ENCODE measurements around the gene VWA2.

The VWA2 gene

DNA sequence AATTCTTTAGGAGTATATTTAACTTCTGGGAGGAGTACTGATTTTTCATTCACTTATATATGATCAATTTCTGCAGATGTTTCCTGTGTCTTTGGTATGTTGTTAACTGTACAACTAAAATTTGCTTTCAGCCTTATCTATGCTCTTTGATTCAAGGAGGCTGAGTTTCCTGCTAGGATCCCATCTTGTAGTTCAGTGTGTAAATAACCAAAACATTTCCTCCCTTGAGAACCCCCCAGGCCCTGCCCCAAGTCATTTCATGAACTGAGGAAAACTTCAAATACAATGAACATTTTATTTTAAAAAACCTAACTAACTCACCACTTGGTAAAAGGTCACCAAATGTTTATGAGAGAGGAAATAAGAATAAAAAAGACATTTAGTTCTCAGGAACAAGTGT is 55.5 kb downstream of the VWA2 start:
- DNase-seq (ENCODE audit: low read depth), result no peak
- TF ChIP-seq, protein P1, sequence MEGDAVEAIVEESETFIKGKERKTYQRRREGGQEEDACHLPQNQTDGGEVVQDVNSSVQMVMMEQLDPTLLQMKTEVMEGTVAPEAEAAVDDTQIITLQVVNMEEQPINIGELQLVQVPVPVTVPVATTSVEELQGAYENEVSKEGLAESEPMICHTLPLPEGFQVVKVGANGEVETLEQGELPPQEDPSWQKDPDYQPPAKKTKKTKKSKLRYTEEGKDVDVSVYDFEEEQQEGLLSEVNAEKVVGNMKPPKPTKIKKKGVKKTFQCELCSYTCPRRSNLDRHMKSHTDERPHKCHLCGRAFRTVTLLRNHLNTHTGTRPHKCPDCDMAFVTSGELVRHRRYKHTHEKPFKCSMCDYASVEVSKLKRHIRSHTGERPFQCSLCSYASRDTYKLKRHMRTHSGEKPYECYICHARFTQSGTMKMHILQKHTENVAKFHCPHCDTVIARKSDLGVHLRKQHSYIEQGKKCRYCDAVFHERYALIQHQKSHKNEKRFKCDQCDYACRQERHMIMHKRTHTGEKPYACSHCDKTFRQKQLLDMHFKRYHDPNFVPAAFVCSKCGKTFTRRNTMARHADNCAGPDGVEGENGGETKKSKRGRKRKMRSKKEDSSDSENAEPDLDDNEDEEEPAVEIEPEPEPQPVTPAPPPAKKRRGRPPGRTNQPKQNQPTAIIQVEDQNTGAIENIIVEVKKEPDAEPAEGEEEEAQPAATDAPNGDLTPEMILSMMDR (conservative IDR thresholded peaks at IDR 0.05; ENCODE audit: control insufficient read depth, insufficient read depth, low read depth, low read length), result no peak
- no peak overlapping the region for H3K4me3 ChIP-seq (ENCODE audit: control insufficient read depth, low read depth, low read length)

DNA sequence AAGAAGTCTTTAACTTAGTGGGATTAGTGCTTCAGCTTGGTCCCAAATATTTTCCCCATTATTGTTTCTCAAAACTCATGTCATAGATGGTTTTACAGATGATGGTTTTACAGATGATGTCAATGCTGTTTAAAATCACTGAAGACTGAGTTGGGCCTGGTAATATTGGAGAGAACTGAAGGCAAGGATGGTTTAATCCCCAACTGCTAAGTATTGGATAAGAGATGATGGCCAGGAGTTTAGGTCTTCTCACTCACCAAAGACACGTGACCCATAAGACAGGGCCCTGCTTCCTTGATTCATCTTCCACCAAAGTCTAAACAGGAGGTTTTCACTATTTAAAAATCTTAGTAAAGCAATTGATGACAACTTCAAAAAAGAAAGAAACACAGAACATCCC is 56.3 kb downstream of the VWA2 start:
- TF ChIP-seq, protein P1 (conservative IDR thresholded peaks at IDR 0.05; ENCODE audit: control insufficient read depth, insufficient read depth, low read depth, low read length), result no peak
- no peak for DNase-seq (ENCODE audit: low read depth)
- H3K4me3 ChIP-seq (ENCODE audit: control insufficient read depth, low read depth, low read length), result no peak overlapping the region

DNA sequence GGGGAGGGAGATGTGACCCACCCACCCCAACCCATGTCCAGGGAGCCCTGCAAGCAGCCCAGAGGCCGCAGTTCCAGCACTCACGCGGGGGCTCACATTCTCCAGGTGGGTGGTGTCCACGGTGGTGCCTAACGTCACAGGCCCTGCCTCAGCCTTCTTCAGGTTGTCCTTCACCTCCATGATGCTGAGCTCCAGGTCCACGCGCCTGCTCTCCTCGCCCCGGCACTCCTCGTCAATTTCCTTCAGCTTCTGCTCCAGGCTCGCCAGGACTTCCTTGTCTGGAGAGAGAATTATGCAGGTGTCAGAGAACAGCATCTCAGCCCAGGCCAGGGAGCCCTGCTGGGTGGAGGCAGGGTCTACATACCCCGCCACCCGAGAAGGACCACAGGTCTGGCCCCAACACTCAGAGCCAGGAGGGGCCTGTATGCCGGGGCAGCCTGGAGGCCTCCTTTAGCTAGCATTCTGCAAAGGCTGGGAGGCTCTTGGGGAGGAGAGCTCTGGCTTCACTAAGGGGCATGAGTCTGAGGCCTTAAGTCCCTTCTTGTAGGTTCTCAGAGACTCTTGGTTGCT is 58.2 kb downstream of the VWA2 start:
- H3K4me3 ChIP-seq (ENCODE audit: control insufficient read depth, low read depth, low read length), result no peak overlapping the region
- DNase-seq (ENCODE audit: low read depth), result no peak
- TF ChIP-seq, protein P1 (conservative IDR thresholded peaks at IDR 0.05; ENCODE audit: control insufficient read depth, insufficient read depth, low read depth, low read length), result no peak

DNA sequence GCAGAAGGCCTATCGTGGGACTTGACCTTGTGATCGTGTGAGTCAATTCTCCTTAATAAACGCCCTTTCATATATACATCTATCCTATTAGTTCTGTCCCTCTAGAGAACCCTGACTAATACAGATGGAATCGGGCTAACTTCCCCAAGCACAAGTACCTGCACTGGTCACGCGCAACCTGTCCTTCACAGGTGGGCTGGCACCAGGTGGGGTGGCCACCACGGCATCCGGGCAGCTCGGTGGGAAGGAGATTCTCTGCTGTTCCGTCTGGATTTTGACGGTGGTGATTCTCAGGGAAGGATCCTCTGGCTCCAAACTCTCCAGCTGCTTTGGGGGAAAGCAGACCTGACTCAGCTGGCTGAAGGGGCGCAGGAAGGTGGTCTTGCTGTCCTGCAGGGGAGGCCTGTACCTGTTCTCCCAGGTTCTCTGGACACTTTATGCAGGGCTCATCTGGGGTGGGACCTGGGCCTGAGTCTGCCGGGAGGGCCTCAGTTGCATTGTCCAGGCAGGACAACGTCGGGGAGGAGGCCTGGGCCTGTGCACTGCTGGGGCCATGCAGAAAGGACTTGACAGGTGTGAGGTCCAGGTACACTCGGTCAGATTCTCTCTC is 61.1 kb downstream of the VWA2 start:
- TF ChIP-seq, protein P1 (conservative IDR thresholded peaks at IDR 0.05; ENCODE audit: control insufficient read depth, insufficient read depth, low read depth, low read length), result no peak
- no peak for DNase-seq (ENCODE audit: low read depth)
- H3K4me3 ChIP-seq (ENCODE audit: control insufficient read depth, low read depth, low read length), result no peak overlapping the region

DNA sequence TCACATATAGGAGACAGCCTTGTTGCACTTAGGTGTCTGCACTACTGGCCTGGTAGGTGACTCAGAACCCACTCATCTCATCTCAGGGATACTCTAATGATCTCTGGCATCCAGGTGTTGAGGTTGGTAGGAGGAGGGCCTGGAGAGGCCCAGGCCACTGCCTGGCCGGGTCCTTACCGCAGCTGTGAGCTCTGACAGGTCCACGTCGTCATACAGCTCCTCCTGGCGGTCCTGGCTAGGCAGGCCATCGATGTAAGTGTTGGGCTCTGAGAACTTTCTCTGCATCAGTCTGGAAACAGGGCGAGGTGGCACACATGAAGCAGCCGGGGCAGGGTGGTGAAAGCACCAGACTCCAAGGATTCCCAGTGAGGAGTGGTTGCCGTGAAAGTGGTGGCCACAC is 62.1 kb downstream of the VWA2 start:
- H3K4me3 ChIP-seq (ENCODE audit: control insufficient read depth, low read depth, low read length), result no peak overlapping the region
- TF ChIP-seq, protein P1 (conservative IDR thresholded peaks at IDR 0.05; ENCODE audit: control insufficient read depth, insufficient read depth, low read depth, low read length), result no peak
- DNase-seq (ENCODE audit: low read depth), result no peak

DNA sequence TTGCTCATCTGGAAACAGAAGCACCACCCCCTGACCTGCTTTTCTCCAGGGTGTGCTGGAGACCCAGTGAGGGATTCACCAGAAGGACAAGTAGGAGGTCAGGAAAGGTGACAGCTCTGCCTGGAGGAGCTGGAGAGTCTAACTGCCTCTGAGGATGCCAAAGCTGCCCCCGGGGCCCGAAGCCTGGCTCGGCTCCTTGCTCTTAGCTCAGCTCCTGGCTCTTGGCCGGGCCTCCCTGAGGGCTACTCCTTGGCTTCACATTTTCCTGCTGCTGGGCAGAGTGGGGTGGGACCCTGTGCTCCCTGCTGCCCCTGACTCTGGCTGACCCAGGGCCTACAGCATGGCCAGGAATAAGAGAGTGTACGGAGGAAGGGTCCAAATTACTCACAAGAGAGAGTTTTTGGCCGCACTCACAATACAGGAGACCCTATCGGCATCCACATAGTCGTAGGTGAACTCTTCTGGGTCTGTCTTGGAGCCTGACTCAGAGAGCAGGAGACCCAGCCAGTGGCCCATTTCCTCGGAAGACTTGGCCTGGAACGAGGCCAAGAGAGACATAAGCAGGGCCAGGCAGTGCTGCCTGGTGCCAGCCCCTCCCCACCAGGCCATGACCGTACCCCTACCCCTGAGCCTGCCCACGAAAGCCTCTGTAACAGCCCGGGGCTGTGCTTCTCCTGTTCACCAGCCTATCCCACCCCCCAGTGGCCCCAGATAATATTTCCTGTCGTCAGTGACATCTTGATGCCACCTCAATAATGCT is 63.1 kb downstream of the VWA2 start:
- TF ChIP-seq, protein P1 (conservative IDR thresholded peaks at IDR 0.05; ENCODE audit: control insufficient read depth, insufficient read depth, low read depth, low read length), result no peak
- no peak overlapping the region for H3K4me3 ChIP-seq (ENCODE audit: control insufficient read depth, low read depth, low read length)
- DNase-seq (ENCODE audit: low read depth), result no peak
